K562 (cell line): ENCODE data around the gene HKDC1. TPM values are rescaled to one million over a fixed set of nuclear protein-coding genes. Genes with fewer than 3 reads are reported as not detected.

Source experiments
- BMI1 ChIP-seq: fragments of 150-350 bp; IDR thresholded peaks from 2 replicates; pipeline ENCODE4 v1.6.1; 2014; ENCODE audit warnings: low read length
- BRD9 ChIP-seq: fragments of 450-650 bp; IDR thresholded peaks from 2 replicates; pipeline ENCODE4 v1.6.1; 2018; ENCODE audit warnings: low read depth; ENCODE audit not compliant: partially characterized antibody
- CBFB ChIP-seq: sonication (generic); formaldehyde crosslinking; IDR thresholded peaks from 2 replicates; pipeline ENCODE4 v1.4.0; 2020; ENCODE audit warnings: mild to moderate bottlenecking, missing genetic modification reagents
- CEBPB ChIP-seq: fragments of 450-650 bp; IDR thresholded peaks from 2 replicates; pipeline ENCODE4 v1.6.1; 2016; ENCODE audit warnings: missing genetic modification characterization, missing compliant biosample characterization
- DACH1 ChIP-seq: fragments of 450-650 bp; IDR thresholded peaks from 2 replicates; pipeline ENCODE4 v1.6.1; 2018; ENCODE audit not compliant: partially characterized antibody
- FOXP1 ChIP-seq: sonication (generic); formaldehyde crosslinking; IDR thresholded peaks from 2 replicates; pipeline ENCODE4 v1.8.0; 2022; ENCODE audit warnings: mild to moderate bottlenecking, missing genetic modification reagents
- MXD1 ChIP-seq: fragments of 250-450 bp; sonication (Bioruptor Pico); IDR thresholded peaks from 2 replicates; pipeline ENCODE4 v1.8.0; 2021; ENCODE audit warnings: borderline replicate concordance, mild to moderate bottlenecking, moderate library complexity; ENCODE audit not compliant: poor library complexity, severe bottlenecking
- TGIF2 ChIP-seq: sonication (generic); formaldehyde crosslinking; IDR thresholded peaks from 2 replicates; pipeline ENCODE4 v1.8.1; 2022; ENCODE audit warnings: mild to moderate bottlenecking, missing genetic modification reagents, moderate library complexity
- ZNF589 ChIP-seq: fragments of 200-800 bp; sonication (Bioruptor generic); IDR thresholded peaks from 2 replicates; pipeline ENCODE4 v1.6.1; 2016; ENCODE audit warnings: low read depth, missing genetic modification characterization, missing compliant biosample characterization
- ZNF696 ChIP-seq: fragments of 250-450 bp; sonication (Bioruptor Pico); conservative IDR thresholded peaks from 2 replicates; pipeline ENCODE4 v1.4.0; 2020; ENCODE audit warnings: mild to moderate bottlenecking, moderate library complexity
- polyA plus RNA-seq, 8 experiments: library from polyadenylated mRNA; depleted of rRNA in 4 of 8; stranded (reverse) in 5 of 8; unstranded in 3 of 8; fragments of >200 nt; fragmentation: Nextera tagmentation in 2 of 8; fragmentation: Illumina TruSeq in 1 of 8; extraction: Ambion mirVana in 2 of 8; extraction: Trizol in 1 of 8; gene quantifications; 2 replicates each; pipeline versions ENCODE4 v1.2.1 to v1.2.3, GENCODE V29; 2011 to 2014; ENCODE audit warnings: inconsistent platforms in 1 of 8, missing spikeins in 1 of 8
- total RNA-seq, 7 experiments: library from RNA; depleted of rRNA in 6 of 7; stranded (reverse); fragments of >200 nt in 6 of 7; fragmentation: Illumina TruSeq in 2 of 7; extraction: Trizol in 2 of 7; gene quantifications; 2 replicates each; pipeline versions ENCODE4 v1.2.1 to v1.2.3, GENCODE V29; 2011 to 2021; ENCODE audit warnings: low replicate concordance in 1 of 7
- TF ChIP-seq, protein P1 (sequence below), 2 experiments: fragments of 450-650 bp; formaldehyde crosslinking in 1 of 2; IDR thresholded peaks; 2 replicates each; pipeline versions ENCODE4 v1.4.0 to v1.6.1; 2014 to 2020; ENCODE audit warnings: mild to moderate bottlenecking in 2 of 2, borderline replicate concordance in 1 of 2, low read depth in 1 of 2

Gene HKDC1
- total and polyA plus RNA-seq, 9 of the 15 experiments (the other 6 are each of a cell fraction or from before 2014, with no cell fraction given) = 0.04 to 0.22 (median 0.11) TPM; not detected in 5

GRCh38 chr10:69222157-69223027 is 2.3 kb downstream of the HKDC1 start (continued):
- TF ChIP-seq, protein P1, sequence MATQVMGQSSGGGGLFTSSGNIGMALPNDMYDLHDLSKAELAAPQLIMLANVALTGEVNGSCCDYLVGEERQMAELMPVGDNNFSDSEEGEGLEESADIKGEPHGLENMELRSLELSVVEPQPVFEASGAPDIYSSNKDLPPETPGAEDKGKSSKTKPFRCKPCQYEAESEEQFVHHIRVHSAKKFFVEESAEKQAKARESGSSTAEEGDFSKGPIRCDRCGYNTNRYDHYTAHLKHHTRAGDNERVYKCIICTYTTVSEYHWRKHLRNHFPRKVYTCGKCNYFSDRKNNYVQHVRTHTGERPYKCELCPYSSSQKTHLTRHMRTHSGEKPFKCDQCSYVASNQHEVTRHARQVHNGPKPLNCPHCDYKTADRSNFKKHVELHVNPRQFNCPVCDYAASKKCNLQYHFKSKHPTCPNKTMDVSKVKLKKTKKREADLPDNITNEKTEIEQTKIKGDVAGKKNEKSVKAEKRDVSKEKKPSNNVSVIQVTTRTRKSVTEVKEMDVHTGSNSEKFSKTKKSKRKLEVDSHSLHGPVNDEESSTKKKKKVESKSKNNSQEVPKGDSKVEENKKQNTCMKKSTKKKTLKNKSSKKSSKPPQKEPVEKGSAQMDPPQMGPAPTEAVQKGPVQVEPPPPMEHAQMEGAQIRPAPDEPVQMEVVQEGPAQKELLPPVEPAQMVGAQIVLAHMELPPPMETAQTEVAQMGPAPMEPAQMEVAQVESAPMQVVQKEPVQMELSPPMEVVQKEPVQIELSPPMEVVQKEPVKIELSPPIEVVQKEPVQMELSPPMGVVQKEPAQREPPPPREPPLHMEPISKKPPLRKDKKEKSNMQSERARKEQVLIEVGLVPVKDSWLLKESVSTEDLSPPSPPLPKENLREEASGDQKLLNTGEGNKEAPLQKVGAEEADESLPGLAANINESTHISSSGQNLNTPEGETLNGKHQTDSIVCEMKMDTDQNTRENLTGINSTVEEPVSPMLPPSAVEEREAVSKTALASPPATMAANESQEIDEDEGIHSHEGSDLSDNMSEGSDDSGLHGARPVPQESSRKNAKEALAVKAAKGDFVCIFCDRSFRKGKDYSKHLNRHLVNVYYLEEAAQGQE (IDR thresholded peaks at IDR 0.05; ENCODE audit: borderline replicate concordance) = peak; percentile 73
- TF ChIP-seq, protein P1 (CRISPR knock-in tag; IDR thresholded peaks at IDR 0.05; ENCODE audit: low read depth) = 0 out of 2 replicates have a peak, but pooled peaks have one; percentile 47
- TF ChIP-seq FOXP1 (0 out of 2 replicates have a peak, but pooled peaks have one; percentile 54), ZNF589 (CRISPR knock-in tag) (peak; percentile 56; the same call in 1 of the 2 replicates), DACH1 (peak; percentile 31), BRD9 (peak; percentile 81), CBFB (CRISPR knock-in tag) (peak; percentile 81), BMI1 (no peak), CEBPB (tag) (peak; percentile 90), TGIF2 (CRISPR knock-in tag) (no peak), ZNF696 (0 out of 2 replicates have a peak, but pooled peaks have one; percentile 53), MXD1 (CRISPR knock-in tag) (no peak)
